MV-4-11 (cell line): Measurements from ENCODE around the gene GJE1.
"Not testable (repeated sequence)": the region's sequence is repeated elsewhere in the genome, so short reads cannot be mapped to it uniquely, and the experiment has no call there.

Experiments
- DNase-seq: peaks from one replicate; lab custom pipeline; 2025; lab: John Stamatoyannopoulos, UW

The GJE1 gene

GRCh38 chr6:142132625-142133024, at the start of gene GJE1:
Gene GJE1, plus strand, starts transcription at chr6:142132925. Its CDS starts 234 bp downstream, at chr6:142133159.
- DNase-seq: no peak

GRCh38 chr6:142087950-142088857, 44.5 kb upstream of the GJE1 start:
- no peak for DNase-seq

GRCh38 chr6:142088858-142089216, 43.9 kb upstream of the GJE1 start:
- DNase-seq: no peak

- DNase-seq: not testable (repeated sequence)
These were observed 27.9 kb upstream of the GJE1 start for GRCh38 chr6:142104820-142105219.

GRCh38 chr6:142110820-142111219, 21.9 kb upstream of the GJE1 start:
- not testable (repeated sequence) for DNase-seq

- peak; percentile 80 for DNase-seq
These were observed 20.2 kb upstream of the GJE1 start for GRCh38 chr6:142112451-142113061.

GRCh38 chr6:142117366-142117765, 15.4 kb upstream of the GJE1 start:
- no peak for DNase-seq

GRCh38 chr6:142118328-142118727, 14.4 kb upstream of the GJE1 start:
- DNase-seq: no peak

GRCh38 chr6:142118925-142119324, 13.8 kb upstream of the GJE1 start:
- no peak for DNase-seq

- no peak for DNase-seq
These were observed 11.4 kb upstream of the GJE1 start for GRCh38 chr6:142121342-142121741.

- no peak for DNase-seq
These were observed 1.9 kb upstream of the GJE1 start for GRCh38 chr6:142130814-142131213.

GRCh38 chr6:142138876-142139275, 6.2 kb downstream of the GJE1 start:
- no peak for DNase-seq

GRCh38 chr6:142141531-142141930, 8.8 kb downstream of the GJE1 start:
- not testable (repeated sequence) for DNase-seq

- DNase-seq: peak; percentile 99
These were observed 14.3 kb downstream of the GJE1 start, which contains the start of the genes NMBR and VTA1 for GRCh38 chr6:142146828-142147662. Gene NMBR, minus strand, starts transcription at chr6:142147122. Its CDS starts 58,464 bp downstream, at chr6:142088658. Gene VTA1, plus strand, starts transcription at chr6:142147263. Its CDS starts 25 bp downstream, at chr6:142147288.

GRCh38 chr6:142152746-142153145, 20.0 kb downstream of the GJE1 start:
- DNase-seq: no peak

- no peak for DNase-seq
These were observed 20.5 kb downstream of the GJE1 start for GRCh38 chr6:142153196-142153595.

- no peak for DNase-seq
These were observed 21.6 kb downstream of the GJE1 start for GRCh38 chr6:142154336-142154735.

GRCh38 chr6:142155091-142155490, 22.4 kb downstream of the GJE1 start:
- no peak for DNase-seq

- DNase-seq: peak; percentile 16
These were observed 23.4 kb downstream of the GJE1 start for GRCh38 chr6:142155895-142156757.

- DNase-seq: not testable (repeated sequence)
These were observed 24.0 kb downstream of the GJE1 start for GRCh38 chr6:142156758-142157068.

- DNase-seq: no peak
These were observed 30.1 kb downstream of the GJE1 start for GRCh38 chr6:142162780-142163179.
